Left renal cortex interstitium (tissue), 4 donors: ENCODE data around the gene ZMIZ1. TPM values are rescaled to one million over a fixed set of nuclear protein-coding genes. Genes with fewer than 3 reads are reported as not detected.

Experiments
- DNase-seq, 4 donors: peaks; one replicate each; pipeline ENCODE4 v3.0.0-alpha.2; 2013; ENCODE audit warnings: low read depth in 4 of 4, low spot score in 2 of 4, missing footprints in 1 of 4
- polyA plus RNA-seq, 4 donors: library from polyadenylated mRNA; unstranded; fragments of 120-200 nt; gene quantifications; one replicate each; pipeline ENCODE4 v1.2.1, GENCODE V29; 2013; ENCODE audit not compliant: insufficient read length in 4 of 4

Gene ZMIZ1
- polyA plus RNA-seq, 4 donors, result 60.8 to 84.7 (median 74.1) TPM

- DNase-seq, result no peak
These were observed 111.9 kb downstream of the ZMIZ1 start for GRCh38 chr10:79180414-79181221.

GRCh38 chr10:79181227-79181626 is 112.5 kb downstream of the ZMIZ1 start:
- DNase-seq, result no peak

GRCh38 chr10:79181698-79182521 is 113.1 kb downstream of the ZMIZ1 start:
- DNase-seq, result no peak

GRCh38 chr10:79182781-79183467 is 114.2 kb downstream of the ZMIZ1 start:
- DNase-seq, result no peak

- no peak for DNase-seq
These were observed 114.7 kb downstream of the ZMIZ1 start for GRCh38 chr10:79183468-79183865.

GRCh38 chr10:79184145-79184625 is 115.4 kb downstream of the ZMIZ1 start:
- DNase-seq, result no peak

- no peak for DNase-seq
These were observed 115.9 kb downstream of the ZMIZ1 start for GRCh38 chr10:79184657-79185056.

- DNase-seq, result no peak
These were observed 116.5 kb downstream of the ZMIZ1 start for GRCh38 chr10:79185067-79185774.

- no peak for DNase-seq
These were observed 117.1 kb downstream of the ZMIZ1 start for GRCh38 chr10:79185796-79186374.

GRCh38 chr10:79186486-79187120 is 117.8 kb downstream of the ZMIZ1 start:
- no peak for DNase-seq

GRCh38 chr10:79187121-79187940 is 118.6 kb downstream of the ZMIZ1 start:
- DNase-seq, result no peak

GRCh38 chr10:79188154-79188965 is 119.6 kb downstream of the ZMIZ1 start:
- no peak for DNase-seq

GRCh38 chr10:79189181-79189580 is 120.4 kb downstream of the ZMIZ1 start:
- DNase-seq, result no peak

- DNase-seq, result no peak
These were observed 121.2 kb downstream of the ZMIZ1 start for GRCh38 chr10:79189853-79190435.

- DNase-seq, result no peak
These were observed 122.0 kb downstream of the ZMIZ1 start for GRCh38 chr10:79190740-79191261.

GRCh38 chr10:79191951-79192676 is 123.3 kb downstream of the ZMIZ1 start:
- no peak for DNase-seq

GRCh38 chr10:79192677-79193003 is 123.9 kb downstream of the ZMIZ1 start:
- DNase-seq, result no peak
